ENCODE data around the gene CDYL2.

The CDYL2 gene

GRCh38 chr16:80618862-80619648, 185.3 kb downstream of the CDYL2 start:
- DNase-seq, result no peak

GRCh38 chr16:80616362-80616761, 188.0 kb downstream of the CDYL2 start:
- DNase-seq, result no peak

- DNase-seq, result no peak
Observed at GRCh38 chr16:80615735-80616134, 188.7 kb downstream of the CDYL2 start.

- no peak for DNase-seq
Observed at GRCh38 chr16:80614908-80615671, 189.3 kb downstream of the CDYL2 start.

- DNase-seq, result no peak
Observed at GRCh38 chr16:80612461-80613017, 191.9 kb downstream of the CDYL2 start.

GRCh38 chr16:80611930-80612327, 192.5 kb downstream of the CDYL2 start:
- DNase-seq, result no peak

- no peak for DNase-seq
Observed at GRCh38 chr16:80611171-80611929, 193.0 kb downstream of the CDYL2 start.

GRCh38 chr16:80610481-80611156, 193.8 kb downstream of the CDYL2 start:
- DNase-seq, result no peak

GRCh38 chr16:80608946-80609345, 195.5 kb downstream of the CDYL2 start:
- no peak for DNase-seq

GRCh38 chr16:80607204-80607603, 197.2 kb downstream of the CDYL2 start:
- no peak for DNase-seq

- DNase-seq, result no peak
Observed at GRCh38 chr16:80606221-80606766, 198.1 kb downstream of the CDYL2 start.

- no peak for DNase-seq
Observed at GRCh38 chr16:80604600-80605355, 199.6 kb downstream of the CDYL2 start.

- no peak for DNase-seq
Observed at GRCh38 chr16:80602894-80603293, 201.5 kb downstream of the CDYL2 start.

- DNase-seq, result no peak
Observed at GRCh38 chr16:80601182-80601581, 203.2 kb downstream of the CDYL2 start.

- no peak for DNase-seq
Observed at GRCh38 chr16:80599466-80599865, 204.9 kb downstream of the CDYL2 start.

GRCh38 chr16:80596507-80597207, 207.7 kb downstream of the CDYL2 start:
- no peak for DNase-seq

- DNase-seq, result no peak
Observed at GRCh38 chr16:80594756-80595155, 209.6 kb downstream of the CDYL2 start.

GRCh38 chr16:80592273-80592672, 212.1 kb downstream of the CDYL2 start:
- DNase-seq, result no peak

GRCh38 chr16:80591071-80591915, 213.1 kb downstream of the CDYL2 start:
- peak; percentile 67 for DNase-seq

GRCh38 chr16:80587071-80587470, 217.3 kb downstream of the CDYL2 start:
- DNase-seq, result no peak
